K562 (cell line): Measurements from ENCODE around the gene SULT2B1. TPM values are rescaled to one million over a fixed set of nuclear protein-coding genes. Genes with fewer than 3 reads are reported as not detected.
A peak's percentile ranks its signal among the peaks of the same experiment; 100 is the strongest.

Source experiments
- ADNP ChIP-seq: fragments of 200-800 bp; sonication (Bioruptor generic); IDR thresholded peaks from 2 replicates; pipeline ENCODE4 v1.6.1; 2016; ENCODE audit warnings: missing genetic modification characterization, missing compliant biosample characterization
- AFF4 ChIP-seq: sonication (generic); formaldehyde crosslinking; IDR thresholded peaks from 2 replicates; pipeline ENCODE4 v1.8.0; 2023; ENCODE audit warnings: mild to moderate bottlenecking, missing genetic modification reagents
- ETV1 ChIP-seq: fragments of 450-650 bp; conservative IDR thresholded peaks from 2 replicates; pipeline ENCODE4 v1.6.1; 2016; ENCODE audit warnings: missing genetic modification characterization, control low read depth, low read depth, missing compliant biosample characterization
- ETV5 ChIP-seq: sonication (generic); formaldehyde crosslinking; IDR thresholded peaks from 2 replicates; pipeline ENCODE4 v1.4.0; 2020; ENCODE audit warnings: low read depth, mild to moderate bottlenecking, missing genetic modification reagents
- ETV6 ChIP-seq, 3 experiments: fragments of 150-350 bp in 1 of 3; sonication (generic) in 1 of 3; formaldehyde crosslinking in 1 of 3; IDR thresholded peaks; 2 replicates each; pipeline versions ENCODE4 v1.6.1 to v1.8.0; 2014 to 2022; ENCODE audit warnings: borderline replicate concordance in 2 of 3, low read depth in 2 of 3, antibody characterized with exemption in 1 of 3, low read length in 1 of 3, mild to moderate bottlenecking in 1 of 3, missing genetic modification reagents in 1 of 3
- HDAC3 ChIP-seq: fragments of 450-650 bp; IDR thresholded peaks from 2 replicates; pipeline ENCODE4 v1.6.1; 2018; ENCODE audit warnings: borderline replicate concordance, mild to moderate bottlenecking, moderate library complexity; ENCODE audit not compliant: partially characterized antibody
- HES1 ChIP-seq: fragments of 450-650 bp; IDR thresholded peaks from 2 replicates; pipeline ENCODE4 v1.6.1; 2016; ENCODE audit warnings: low read depth, mild to moderate bottlenecking, moderate library complexity
- ID3 ChIP-seq, 2 experiments: fragments of 250-450 bp in 1 of 2; fragments of 450-650 bp in 1 of 2; sonication (Bioruptor Pico) in 1 of 2; IDR thresholded peaks; 2 replicates each; pipeline versions ENCODE4 v1.6.1 to v1.8.0; 2016 to 2021; ENCODE audit warnings: mild to moderate bottlenecking in 2 of 2, moderate library complexity in 2 of 2, missing compliant biosample characterization in 1 of 2, missing genetic modification characterization in 1 of 2
- JUND ChIP-seq, 2 experiments: IDR thresholded peaks; 2 replicates in 1 of 2; 3 replicates in 1 of 2; pipeline ENCODE4 v1.6.1; 2011; ENCODE audit warnings: borderline replicate concordance in 2 of 2, low read depth in 2 of 2, low read length in 2 of 2, improper control_type of control experiment in 1 of 2, missing biosample characterization in 1 of 2, missing genetic modification characterization in 1 of 2, missing genetic modification reagents in 1 of 2
- MXI1 ChIP-seq: IDR thresholded peaks from 2 replicates; pipeline ENCODE4 v1.6.1; 2011; ENCODE audit warnings: low read depth, mild to moderate bottlenecking, improper control_type of control experiment, low read length
- NR2C1 ChIP-seq, 2 experiments: fragments of 450-650 bp; IDR thresholded peaks; 2 replicates each; pipeline ENCODE4 v1.6.1; 2017; ENCODE audit warnings: mild to moderate bottlenecking in 2 of 2, antibody characterized with exemption in 1 of 2, inconsistent platforms in 1 of 2, missing compliant biosample characterization in 1 of 2, missing genetic modification characterization in 1 of 2
- PREB ChIP-seq: sonication (generic); formaldehyde crosslinking; IDR thresholded peaks from 2 replicates; pipeline ENCODE4 v1.8.1; 2023; ENCODE audit warnings: mild to moderate bottlenecking, missing genetic modification reagents
- RBBP5 ChIP-seq: fragments of 200-600 bp; sonication (generic); IDR thresholded peaks from 2 replicates; pipeline ENCODE4 v1.6.1; 2012; ENCODE audit warnings: borderline replicate concordance, mild to moderate bottlenecking, low read length, control low read depth, inconsistent platforms; ENCODE audit not compliant: insufficient read depth, poor library complexity, severe bottlenecking
- ZBTB2 ChIP-seq: fragments of 450-650 bp; IDR thresholded peaks from 2 replicates; pipeline ENCODE4 v1.6.1; 2016; ENCODE audit warnings: antibody characterized with exemption
- ZBTB8A ChIP-seq: fragments of 450-650 bp; IDR thresholded peaks from 2 replicates; pipeline ENCODE4 v1.6.1; 2018; ENCODE audit warnings: mild to moderate bottlenecking, moderate library complexity; ENCODE audit not compliant: partially characterized antibody
- polyA plus RNA-seq, 8 experiments: library from polyadenylated mRNA; depleted of rRNA in 4 of 8; stranded (reverse) in 5 of 8; unstranded in 3 of 8; fragments of >200 nt; fragmentation: Nextera tagmentation in 2 of 8; fragmentation: Illumina TruSeq in 1 of 8; extraction: Ambion mirVana in 2 of 8; extraction: Trizol in 1 of 8; gene quantifications; 2 replicates each; pipeline versions ENCODE4 v1.2.1 to v1.2.3, GENCODE V29; 2011 to 2014; ENCODE audit warnings: inconsistent platforms in 1 of 8, missing spikeins in 1 of 8
- total RNA-seq, 7 experiments: library from RNA; depleted of rRNA in 6 of 7; stranded (reverse); fragments of >200 nt in 6 of 7; fragmentation: Illumina TruSeq in 2 of 7; extraction: Trizol in 2 of 7; gene quantifications; 2 replicates each; pipeline versions ENCODE4 v1.2.1 to v1.2.3, GENCODE V29; 2011 to 2021; ENCODE audit warnings: low replicate concordance in 1 of 7

SULT2B1 gene
- total and polyA plus RNA-seq, 9 of the 15 experiments (the other 6 are each of a cell fraction or from before 2014, with no cell fraction given), result 0.09 to 0.62 (median 0.22) TPM; not detected in 2

GRCh38 chr19:48618916-48619691 is 67.1 kb downstream of the SULT2B1 start, which contains the start of the genes RPL18 and SPHK2 (continued):
- peak; percentile 99 for TF ChIP-seq ZBTB2
- peak; percentile 97 for TF ChIP-seq AFF4 (CRISPR knock-in tag)
- TF ChIP-seq ETV1, result peak; percentile 95
- TF ChIP-seq NR2C1 (IDR thresholded peaks at IDR 0.05), result peak; percentile 91
- TF ChIP-seq NR2C1 (tag; IDR thresholded peaks at IDR 0.05), result peak; percentile 83
- TF ChIP-seq RBBP5, result peak; percentile 99
- TF ChIP-seq MXI1, result no peak; the same call in 1 of the 2 replicates
- TF ChIP-seq ID3 (CRISPR knock-in tag; IDR thresholded peaks at IDR 0.05), result no peak
- TF ChIP-seq ID3 (tag; IDR thresholded peaks at IDR 0.05), result peak; percentile 48; the same call in 1 of the 2 replicates
- TF ChIP-seq PREB (CRISPR knock-in tag), result no peak
- peak; percentile 36 for TF ChIP-seq HDAC3
- TF ChIP-seq ADNP (tag), result no peak
- peak in 1 of 2 experiments; percentile 41; a peak in 1 of 4 replicates for TF ChIP-seq ETV6 (IDR thresholded peaks at IDR 0.05; ENCODE audit: borderline replicate concordance in 1 of 2, low read depth in 2 of 2, low read length in 1 of 2)
- TF ChIP-seq ETV6 (CRISPR knock-in tag; IDR thresholded peaks at IDR 0.05; ENCODE audit: borderline replicate concordance), result no peak
- TF ChIP-seq ETV5, result peak; percentile 96
- no peak for TF ChIP-seq ZBTB8A
- TF ChIP-seq JUND (IDR thresholded peaks at IDR 0.05; ENCODE audit: borderline replicate concordance, low read depth, low read length), result peak; percentile 79
- TF ChIP-seq JUND (tag; IDR thresholded peaks at IDR 0.05; ENCODE audit: borderline replicate concordance, low read depth, low read length), result peak; percentile 55; the same call in 1 of the 3 replicates
- no peak for TF ChIP-seq HES1
